Measurements from ENCODE around the gene LEP.

LEP gene

GRCh38 chr7:128221929-128222403, 19.1 kb upstream of the LEP start:
- DNase-seq (ENCODE audit: insufficient read length, low spot score) (no peak), FAIRE-seq (no peak)
- TF ChIP-seq CTCF (IDR thresholded peaks at IDR 0.05; ENCODE audit: insufficient read depth, missing control alignments), result no peak

- no peak for DNase-seq (ENCODE audit: insufficient read length, low spot score)
- TF ChIP-seq CTCF (IDR thresholded peaks at IDR 0.05; ENCODE audit: insufficient read depth, missing control alignments), result no peak
- no peak for FAIRE-seq
Measured at GRCh38 chr7:128226132-128226980, 14.7 kb upstream of the LEP start.

GRCh38 chr7:128227271-128227670, 13.8 kb upstream of the LEP start:
- no peak for TF ChIP-seq CTCF (IDR thresholded peaks at IDR 0.05; ENCODE audit: insufficient read depth, missing control alignments)
- FAIRE-seq, result no peak
- no peak for DNase-seq (ENCODE audit: insufficient read length, low spot score)

- DNase-seq (ENCODE audit: insufficient read length, low spot score) (no peak), FAIRE-seq (no peak)
- no peak for TF ChIP-seq CTCF (IDR thresholded peaks at IDR 0.05; ENCODE audit: insufficient read depth, missing control alignments)
Measured at GRCh38 chr7:128231021-128231420, 10.1 kb upstream of the LEP start.

- no peak for TF ChIP-seq CTCF (IDR thresholded peaks at IDR 0.05; ENCODE audit: insufficient read depth, missing control alignments)
- FAIRE-seq, result no peak
- no peak for DNase-seq (ENCODE audit: insufficient read length, low spot score)
Measured at GRCh38 chr7:128231677-128232076, 9.4 kb upstream of the LEP start.

GRCh38 chr7:128233471-128233870, 7.6 kb upstream of the LEP start:
- no peak for DNase-seq (ENCODE audit: insufficient read length, low spot score)
- no peak for FAIRE-seq
- TF ChIP-seq CTCF (IDR thresholded peaks at IDR 0.05; ENCODE audit: insufficient read depth, missing control alignments), result no peak

GRCh38 chr7:128234476-128235026, 6.5 kb upstream of the LEP start:
- TF ChIP-seq CTCF (IDR thresholded peaks at IDR 0.05; ENCODE audit: insufficient read depth, missing control alignments), result no peak
- FAIRE-seq (no peak), DNase-seq (ENCODE audit: insufficient read length, low spot score) (no peak)

Measured in D721Med (cell line).